ENCODE results near the gene SNRNP25.
A peak's percentile ranks its signal among the peaks of the same experiment; 100 is the strongest.

SNRNP25 gene

GRCh38 chr16:72561-73548 is 19.2 kb downstream of the SNRNP25 start, which contains the start of gene RHBDF1:
TSS of gene RHBDF1 (minus strand) at chr16:72631. CDS start at chr16:65015, 7,616 bp downstream.
- H3K4me3 ChIP-seq (ENCODE audit: extremely low read depth, insufficient read depth, low read length, poor library complexity, severe bottlenecking), result peak within 1 kb of the TSS; percentile 68
- peak within 1 kb of the TSS; percentile 84 for H3K27ac ChIP-seq (ENCODE audit: low read depth, low read length, severe bottlenecking)
- peaks cover 73% of the 10 kb centered on the region for H3K4me1 ChIP-seq (ENCODE audit: control insufficient read depth, insufficient read depth, low read length, poor library complexity, severe bottlenecking)
- WGBS, 2 experiments (ENCODE audit: insufficient coverage in 2 of 2), result 28 to 35% methylated on average over 35 to 46 of the region's 62 CpGs
- H3K9me3 ChIP-seq (ENCODE audit: control insufficient read depth, low read length), result no peaks in the 10 kb centered on the region
- peaks cover 5% of the 10 kb centered on the region for H3K36me3 ChIP-seq (ENCODE audit: control insufficient read depth, insufficient read depth, low read length)

- Histone ChIP-seq H3K27ac (ENCODE audit: low read depth, low read length, severe bottlenecking) (peak overlapping the region; percentile 5), H3K4me1 (ENCODE audit: control insufficient read depth, insufficient read depth, low read length, poor library complexity, severe bottlenecking) (peaks cover 65% of the 10 kb centered on the region)
- WGBS, 2 experiments (ENCODE audit: insufficient coverage in 2 of 2), result 70 to 78% methylated on average over 9 to 10 of the region's 12 CpGs
Measured at GRCh38 chr16:74051-74746, 20.6 kb downstream of the SNRNP25 start.

GRCh38 chr16:74747-75334 is 21.2 kb downstream of the SNRNP25 start:
- Histone ChIP-seq H3K27ac (ENCODE audit: low read depth, low read length, severe bottlenecking) (peak overlapping the region; percentile 89), H3K36me3 (ENCODE audit: control insufficient read depth, insufficient read depth, low read length) (peaks cover 7% of the 10 kb centered on the region), H3K9me3 (ENCODE audit: control insufficient read depth, low read length) (no peaks in the 10 kb centered on the region), H3K4me3 (ENCODE audit: extremely low read depth, insufficient read depth, low read length, poor library complexity, severe bottlenecking) (no peak overlapping the region), H3K4me1 (ENCODE audit: control insufficient read depth, insufficient read depth, low read length, poor library complexity, severe bottlenecking) (peaks cover 65% of the 10 kb centered on the region)
- WGBS, 2 experiments (ENCODE audit: insufficient coverage in 2 of 2), result 50 to 73% methylated on average over 8 to 14 of the region's 16 CpGs

More at GRCh38 chr16:74051-74746, 20.6 kb downstream of the SNRNP25 start:
- Histone ChIP-seq H3K36me3 (ENCODE audit: control insufficient read depth, insufficient read depth, low read length) (peaks cover 5% of the 10 kb centered on the region), H3K4me3 (ENCODE audit: extremely low read depth, insufficient read depth, low read length, poor library complexity, severe bottlenecking) (no peak overlapping the region), H3K9me3 (ENCODE audit: control insufficient read depth, low read length) (no peaks in the 10 kb centered on the region)

GRCh38 chr16:75580-76501 is 22.2 kb downstream of the SNRNP25 start:
- H3K9me3 ChIP-seq (ENCODE audit: control insufficient read depth, low read length), result no peaks in the 10 kb centered on the region
- no peak overlapping the region for H3K4me3 ChIP-seq (ENCODE audit: extremely low read depth, insufficient read depth, low read length, poor library complexity, severe bottlenecking)
- WGBS, 2 experiments (ENCODE audit: insufficient coverage in 2 of 2), result 75 to 87% methylated on average over 4 of the region's 11 CpGs
- peak overlapping the region; percentile 89 for H3K27ac ChIP-seq (ENCODE audit: low read depth, low read length, severe bottlenecking)
- peaks cover 15% of the 10 kb centered on the region for H3K36me3 ChIP-seq (ENCODE audit: control insufficient read depth, insufficient read depth, low read length)
- peaks cover 60% of the 10 kb centered on the region for H3K4me1 ChIP-seq (ENCODE audit: control insufficient read depth, insufficient read depth, low read length, poor library complexity, severe bottlenecking)

- WGBS, 2 experiments (ENCODE audit: insufficient coverage in 2 of 2), result 69 to 71% methylated on average over 10 to 12 of the region's 13 CpGs
- H3K4me3 ChIP-seq (ENCODE audit: extremely low read depth, insufficient read depth, low read length, poor library complexity, severe bottlenecking), result peak overlapping the region; percentile 55
- H3K27ac ChIP-seq (ENCODE audit: low read depth, low read length, severe bottlenecking), result peak overlapping the region; percentile 89
- peaks cover 18% of the 10 kb centered on the region for H3K36me3 ChIP-seq (ENCODE audit: control insufficient read depth, insufficient read depth, low read length)
- H3K4me1 ChIP-seq (ENCODE audit: control insufficient read depth, insufficient read depth, low read length, poor library complexity, severe bottlenecking), result peaks cover 54% of the 10 kb centered on the region
- H3K9me3 ChIP-seq (ENCODE audit: control insufficient read depth, low read length), result no peaks in the 10 kb centered on the region
Measured at GRCh38 chr16:76535-77272, 23.1 kb downstream of the SNRNP25 start.

GRCh38 chr16:77273-77806 is 23.7 kb downstream of the SNRNP25 start:
- H3K36me3 ChIP-seq (ENCODE audit: control insufficient read depth, insufficient read depth, low read length), result peaks cover 18% of the 10 kb centered on the region
- peaks cover 54% of the 10 kb centered on the region for H3K4me1 ChIP-seq (ENCODE audit: control insufficient read depth, insufficient read depth, low read length, poor library complexity, severe bottlenecking)
- H3K27ac ChIP-seq (ENCODE audit: low read depth, low read length, severe bottlenecking), result peak overlapping the region; percentile 89
- peak overlapping the region; percentile 55 for H3K4me3 ChIP-seq (ENCODE audit: extremely low read depth, insufficient read depth, low read length, poor library complexity, severe bottlenecking)
- H3K9me3 ChIP-seq (ENCODE audit: control insufficient read depth, low read length), result no peaks in the 10 kb centered on the region
- WGBS, 2 experiments (ENCODE audit: insufficient coverage in 2 of 2), result 31 to 35% methylated on average over 20 to 27 of the region's 31 CpGs

- Histone ChIP-seq H3K27ac (ENCODE audit: low read depth, low read length, severe bottlenecking) (peak within 1 kb of the TSS; percentile 89), H3K4me3 (ENCODE audit: extremely low read depth, insufficient read depth, low read length, poor library complexity, severe bottlenecking) (peak within 1 kb of the TSS; percentile 55), H3K4me1 (ENCODE audit: control insufficient read depth, insufficient read depth, low read length, poor library complexity, severe bottlenecking) (peaks cover 50% of the 10 kb centered on the region), H3K36me3 (ENCODE audit: control insufficient read depth, insufficient read depth, low read length) (peaks cover 18% of the 10 kb centered on the region), H3K9me3 (ENCODE audit: control insufficient read depth, low read length) (no peaks in the 10 kb centered on the region)
- 0% methylated on average over 47 to 55 of the region's 83 CpGs for WGBS, 2 experiments (ENCODE audit: insufficient coverage in 2 of 2)
Measured at GRCh38 chr16:77807-78443, 24.3 kb downstream of the SNRNP25 start, which contains the start of gene MPG. TSS of gene MPG (plus strand) at chr16:78225. CDS start at chr16:78310, 85 bp downstream.

GRCh38 chr16:78444-79150 is 25.0 kb downstream of the SNRNP25 start:
- Histone ChIP-seq H3K9me3 (ENCODE audit: control insufficient read depth, low read length) (no peaks in the 10 kb centered on the region), H3K4me1 (ENCODE audit: control insufficient read depth, insufficient read depth, low read length, poor library complexity, severe bottlenecking) (peaks cover 43% of the 10 kb centered on the region), H3K4me3 (ENCODE audit: extremely low read depth, insufficient read depth, low read length, poor library complexity, severe bottlenecking) (peak overlapping the region; percentile 55), H3K27ac (ENCODE audit: low read depth, low read length, severe bottlenecking) (peak overlapping the region; percentile 3), H3K36me3 (ENCODE audit: control insufficient read depth, insufficient read depth, low read length) (peaks cover 18% of the 10 kb centered on the region)
- WGBS, 2 experiments (ENCODE audit: insufficient coverage in 2 of 2), result 21 to 23% methylated on average over 33 to 34 of the region's 36 CpGs
